ENCODE measurements around the gene ANKRD34A.

ANKRD34A gene

DNA sequence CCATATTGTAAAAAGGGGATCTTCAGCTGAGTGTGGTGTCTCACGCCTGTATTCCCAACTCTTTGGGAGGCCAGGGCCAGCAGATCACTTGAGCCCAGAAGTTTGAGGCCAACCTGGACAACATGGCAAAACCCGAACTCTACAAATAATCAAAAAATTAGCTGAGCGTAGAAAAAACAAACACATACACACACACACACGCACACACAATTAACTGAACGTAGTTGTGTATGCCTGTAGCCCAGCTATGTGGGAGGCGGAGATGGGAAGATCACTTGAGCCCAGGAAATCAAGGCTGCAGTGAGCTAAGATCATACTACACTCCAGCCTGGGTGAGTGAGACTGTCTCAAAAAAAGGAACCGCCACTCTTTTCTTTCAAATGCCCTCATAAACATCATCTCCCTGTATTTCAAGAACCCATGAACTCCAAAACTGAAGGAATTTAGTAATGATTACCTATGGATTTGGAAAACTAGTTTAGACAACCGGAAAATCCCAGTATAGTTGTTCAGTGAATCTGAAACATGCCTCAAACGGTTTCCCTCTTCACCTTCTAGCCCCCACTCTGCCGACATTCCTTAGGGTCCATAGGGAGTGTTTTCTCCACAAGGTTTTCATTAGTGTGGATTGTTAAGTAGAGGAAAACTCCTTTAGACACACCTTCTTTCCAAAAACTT, 27.5 kb upstream of the ANKRD34A start:
- in situ Hi-C loops (cut with MboI; ENCODE audit: low sequenced_read_pairs): no loop called here

DNA sequence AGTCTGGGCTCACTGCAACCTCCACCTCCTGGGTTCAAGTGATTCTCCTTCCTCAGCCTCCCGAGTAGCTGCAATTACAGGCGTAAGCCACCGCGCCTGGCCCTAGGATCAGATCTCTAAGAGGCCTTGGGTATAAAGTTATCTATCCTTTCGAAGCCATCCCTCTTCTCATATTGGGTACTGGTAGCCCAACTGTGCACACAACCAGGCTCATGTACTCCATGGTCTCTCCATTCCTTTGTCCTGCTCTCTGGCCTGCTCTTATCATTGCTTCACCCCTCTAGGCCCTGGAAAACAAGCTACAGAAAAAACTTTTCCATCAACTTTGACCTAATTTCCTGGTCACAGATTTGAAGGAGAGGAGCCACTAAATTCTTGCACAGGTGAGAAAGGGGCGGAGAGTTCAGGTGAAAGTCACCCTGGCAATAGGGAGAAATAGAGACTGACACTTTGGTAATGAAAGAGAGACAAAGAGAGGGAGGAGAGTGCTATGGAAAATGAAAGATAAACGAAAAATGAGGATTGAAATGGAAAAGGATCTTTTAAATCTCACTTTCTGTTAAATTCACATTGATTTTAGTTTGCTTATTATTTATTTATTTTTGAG, 26.0 kb upstream of the ANKRD34A start:
- in situ Hi-C loops (cut with MboI; ENCODE audit: low sequenced_read_pairs): no loop called here

DNA sequence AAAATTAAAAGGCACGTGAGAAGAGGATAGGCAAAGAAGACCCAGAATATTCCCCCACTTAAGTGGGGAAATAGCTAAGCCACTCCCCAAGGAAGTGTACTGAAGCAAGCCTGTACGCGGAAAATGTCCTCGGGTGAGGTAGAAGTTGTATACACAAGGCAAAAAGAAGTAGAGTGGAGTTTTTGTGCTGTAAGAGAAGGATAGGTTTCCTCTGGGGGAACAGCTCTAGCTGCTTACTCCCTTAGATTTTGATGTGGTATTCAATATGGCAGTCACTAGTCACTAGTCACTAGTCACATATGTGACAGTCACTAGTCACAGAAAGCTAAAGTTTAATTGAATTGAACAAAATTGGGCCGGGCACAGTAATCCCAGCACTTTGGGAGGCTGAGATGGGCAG, 24.4 kb upstream of the ANKRD34A start:
- in situ Hi-C loops (cut with MboI; ENCODE audit: low sequenced_read_pairs): no loop called here

DNA sequence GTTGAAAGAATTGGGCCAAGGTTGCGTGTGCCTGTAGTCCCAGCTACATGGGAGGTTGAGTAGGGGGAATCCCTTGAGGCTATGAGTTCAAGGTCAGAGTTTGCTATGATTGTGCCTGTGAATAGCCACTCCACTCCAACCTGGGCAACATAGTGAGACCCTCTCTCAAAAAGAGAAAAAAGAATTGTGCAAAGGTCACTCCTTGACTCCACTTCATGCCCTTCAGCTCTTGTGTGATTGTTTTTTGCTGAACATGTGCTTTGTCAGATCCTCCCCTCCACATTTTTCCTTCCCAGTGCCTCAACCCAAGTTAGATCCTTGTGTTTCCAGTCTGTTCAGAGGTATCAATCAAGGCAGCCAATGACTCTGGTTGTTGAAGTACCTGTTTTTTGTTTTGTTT, 23.6 kb upstream of the ANKRD34A start:
- in situ Hi-C loops (cut with MboI; ENCODE audit: low sequenced_read_pairs): no loop called here

DNA sequence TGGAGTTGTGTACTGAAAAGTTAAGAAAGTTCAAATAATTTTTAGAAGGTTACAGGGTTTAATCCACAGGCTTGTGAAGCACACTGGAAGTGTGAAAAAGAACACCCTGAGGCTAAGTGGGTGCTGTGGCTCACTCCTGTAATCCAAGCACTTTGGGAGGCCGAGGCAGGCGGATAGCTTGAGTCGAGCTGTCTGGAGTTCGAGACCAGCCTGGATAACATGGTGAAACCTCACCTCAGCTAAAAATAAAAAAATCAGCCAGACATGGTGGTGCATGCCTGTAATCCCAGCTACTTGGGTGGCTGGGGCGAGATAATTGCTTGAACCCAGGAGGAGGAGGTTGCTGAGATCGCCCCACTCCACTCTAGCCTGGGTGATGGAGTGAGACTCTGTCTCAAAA, 22.2 kb upstream of the ANKRD34A start:
- in situ Hi-C loops (cut with MboI; ENCODE audit: low sequenced_read_pairs): no loop called here

- in situ Hi-C loops (cut with MboI; ENCODE audit: low sequenced_read_pairs): no loop called here
Measured at GRCh38 chr1:145985502-145986439, 21.4 kb upstream of the ANKRD34A start.

GRCh38 chr1:145985129-145985501, 20.7 kb upstream of the ANKRD34A start:
- in situ Hi-C loops (cut with MboI; ENCODE audit: low sequenced_read_pairs): no loop called here

DNA sequence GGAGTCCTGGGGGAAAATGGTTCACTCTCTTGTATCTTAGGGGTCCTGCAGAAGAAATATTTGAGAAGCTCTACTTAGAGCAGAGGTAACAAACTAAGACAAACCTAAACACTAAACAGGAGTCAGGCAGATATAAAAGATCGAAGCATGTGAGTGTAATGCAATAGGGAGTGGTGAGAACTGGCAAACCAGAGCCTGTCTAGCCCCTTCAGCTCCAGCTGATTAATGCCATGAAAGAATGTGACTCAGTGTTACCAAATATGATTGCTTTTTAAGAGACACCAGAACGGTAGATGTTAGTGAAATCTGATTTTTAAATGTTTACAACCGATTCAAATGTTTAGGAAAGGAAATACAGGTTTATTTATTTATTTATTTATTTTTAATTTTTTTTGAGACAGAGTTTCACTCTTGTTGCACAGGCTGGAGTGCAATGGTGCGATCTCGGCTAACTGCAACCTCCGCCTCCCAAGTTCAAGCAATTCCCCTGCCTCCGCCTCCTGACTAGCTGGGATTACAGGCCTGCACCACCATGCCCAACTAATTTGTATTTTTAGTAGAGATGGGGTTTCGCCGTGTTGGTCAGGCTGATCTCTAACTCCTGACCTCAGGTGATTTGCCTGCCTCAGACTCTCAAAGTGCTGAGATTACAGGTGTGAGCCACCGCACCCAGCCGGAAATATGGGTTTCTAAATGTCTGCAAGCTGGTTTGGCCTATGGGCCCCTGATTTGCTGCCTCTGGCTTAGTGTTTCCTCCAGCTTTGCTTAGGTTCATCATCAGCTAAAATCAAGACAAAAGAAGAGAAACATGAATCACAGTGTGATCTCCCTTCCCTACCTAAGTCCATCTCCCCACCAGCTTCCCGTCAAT, 19.8 kb upstream of the ANKRD34A start:
- in situ Hi-C loops (cut with MboI; ENCODE audit: low sequenced_read_pairs): no loop called here

- in situ Hi-C loops (cut with MboI; ENCODE audit: low sequenced_read_pairs): no loop called here
Measured at GRCh38 chr1:145983206-145983675, 18.9 kb upstream of the ANKRD34A start.

GRCh38 chr1:145982010-145982723, 17.8 kb upstream of the ANKRD34A start:
- in situ Hi-C loops (cut with MboI; ENCODE audit: low sequenced_read_pairs): no loop called here

GRCh38 chr1:145980457-145980994, 16.2 kb upstream of the ANKRD34A start:
- in situ Hi-C loops (cut with MboI; ENCODE audit: low sequenced_read_pairs): no loop called here

DNA sequence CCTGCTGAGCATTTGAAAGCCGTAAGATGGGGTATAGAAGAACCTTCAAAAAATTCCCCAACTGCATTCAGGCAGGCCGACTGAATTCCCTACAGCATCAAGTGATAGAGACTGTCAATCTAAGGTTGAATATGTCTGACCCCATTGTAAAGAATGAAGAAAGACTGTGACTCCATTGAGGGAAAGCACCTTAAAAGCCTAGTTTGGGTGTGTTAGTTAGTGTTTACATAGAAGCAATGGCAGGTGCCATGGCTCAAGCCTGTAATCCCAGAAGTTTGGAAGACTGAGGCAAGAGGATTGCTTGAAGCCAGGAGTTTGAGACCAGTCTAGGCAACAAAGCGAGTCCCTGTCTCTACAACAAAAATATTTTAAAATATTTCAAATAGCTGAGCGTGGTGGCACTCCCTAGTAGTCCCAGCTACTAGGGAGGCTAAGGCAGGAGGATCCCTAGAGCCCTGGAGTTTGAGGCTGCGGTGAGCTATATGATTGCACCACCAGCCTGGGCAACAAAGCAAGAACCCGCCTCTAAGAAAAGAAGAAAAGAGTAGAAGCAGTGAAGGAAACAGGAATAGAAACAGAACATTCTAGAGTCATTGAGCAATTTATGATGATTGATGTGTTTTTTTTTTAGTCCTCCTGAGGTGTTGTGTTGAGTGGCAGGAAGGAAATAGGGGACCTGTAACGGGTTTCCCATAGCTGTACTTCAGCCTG, 15.5 kb upstream of the ANKRD34A start:
- in situ Hi-C loops (cut with MboI; ENCODE audit: low sequenced_read_pairs): no loop called here

DNA sequence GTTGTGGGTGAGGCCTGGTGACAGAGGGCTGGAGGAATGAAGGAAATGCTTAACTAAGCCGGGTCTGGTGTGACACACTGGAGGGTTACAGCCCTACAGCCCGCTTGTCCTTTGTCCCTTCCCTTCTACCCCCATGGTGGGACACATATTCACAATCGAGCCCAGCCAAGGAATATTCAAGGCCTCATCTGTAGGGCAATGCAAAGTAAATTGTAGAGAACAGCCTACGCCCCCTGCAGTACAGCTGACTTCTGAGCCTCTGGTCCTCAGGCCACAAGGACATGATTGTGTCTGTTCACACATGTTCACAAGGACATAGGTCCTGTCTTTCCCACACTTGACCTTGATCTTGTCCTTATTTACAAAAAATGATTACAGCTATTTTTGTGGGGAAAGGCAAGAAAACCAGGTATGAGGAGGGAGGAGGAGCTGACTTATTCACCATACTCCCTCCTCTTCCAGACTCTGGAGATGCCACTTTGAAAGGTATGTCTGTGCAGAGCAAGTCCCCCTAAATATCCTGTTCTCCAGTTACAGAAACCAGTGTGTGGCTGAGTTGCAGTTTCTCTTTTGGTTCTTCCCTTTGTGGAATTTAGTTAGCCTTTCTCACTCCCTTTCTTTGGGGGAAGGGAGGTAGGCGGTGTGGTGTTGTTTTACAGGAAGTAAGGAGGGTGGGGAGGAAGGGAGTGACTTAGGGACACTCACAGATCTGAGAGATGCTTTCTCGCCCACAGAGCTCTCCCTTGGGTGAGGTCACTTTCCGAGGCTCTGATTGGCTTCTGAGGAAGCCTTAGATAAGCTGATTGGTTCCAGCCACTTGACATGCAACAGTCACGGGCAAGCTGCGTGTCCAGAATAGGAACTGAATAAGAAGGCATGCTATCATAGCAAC, 14.7 kb upstream of the ANKRD34A start:
- in situ Hi-C loops (cut with MboI; ENCODE audit: low sequenced_read_pairs): no loop called here

GRCh38 chr1:145978471-145978853, 14.1 kb upstream of the ANKRD34A start:
- in situ Hi-C loops (cut with MboI; ENCODE audit: low sequenced_read_pairs): no loop called here

- in situ Hi-C loops (cut with MboI; ENCODE audit: low sequenced_read_pairs): no loop called here
Measured at GRCh38 chr1:145977486-145978470, 13.4 kb upstream of the ANKRD34A start.

GRCh38 chr1:145977016-145977415, 12.6 kb upstream of the ANKRD34A start:
- in situ Hi-C loops (cut with MboI; ENCODE audit: low sequenced_read_pairs): no loop called here

DNA sequence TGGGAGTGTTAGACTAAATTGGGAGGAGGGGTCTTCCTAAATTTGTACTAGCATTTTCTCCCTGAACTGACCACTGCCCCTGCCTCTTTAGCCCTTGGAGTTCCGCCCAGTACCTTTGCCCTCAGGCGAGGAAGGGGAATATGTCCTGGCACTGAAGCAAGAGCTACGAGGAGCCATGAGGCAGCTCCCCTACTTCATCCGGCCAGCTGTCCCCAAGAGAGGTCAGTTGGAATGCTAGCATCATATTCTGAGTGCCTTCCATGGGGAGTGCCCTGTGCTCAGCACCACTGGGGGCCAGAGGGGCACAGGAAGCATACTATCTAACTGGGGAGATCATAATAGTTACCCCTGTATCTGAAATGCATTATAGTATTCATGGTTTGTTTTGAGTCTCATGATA, 10.8 kb upstream of the ANKRD34A start:
- in situ Hi-C loops (cut with MboI; ENCODE audit: low sequenced_read_pairs): no loop called here
